A172 (cell line): ENCODE measurements around the gene PCNX2. TPM values are rescaled to one million over a fixed set of nuclear protein-coding genes. Genes with fewer than 3 reads are reported as not detected.
"Not testable (repeated sequence)": the region's sequence is repeated elsewhere in the genome, so short reads cannot be mapped to it uniquely, and the experiment has no call there.

Source experiments
- DNase-seq: peaks from one replicate; pipeline ENCODE4 v3.0.0-alpha.2; 2015; ENCODE audit warnings: low spot score
- total RNA-seq: library from RNA; depleted of rRNA; stranded (reverse); fragments of >200 nt; shearing (Covaris generic); gene quantifications from 2 replicates; pipeline ENCODE4 v1.2.3, GENCODE V29; 2014

Gene PCNX2
- total RNA-seq, 1 experiment from 2014 or later = 10.5 TPM

DNA sequence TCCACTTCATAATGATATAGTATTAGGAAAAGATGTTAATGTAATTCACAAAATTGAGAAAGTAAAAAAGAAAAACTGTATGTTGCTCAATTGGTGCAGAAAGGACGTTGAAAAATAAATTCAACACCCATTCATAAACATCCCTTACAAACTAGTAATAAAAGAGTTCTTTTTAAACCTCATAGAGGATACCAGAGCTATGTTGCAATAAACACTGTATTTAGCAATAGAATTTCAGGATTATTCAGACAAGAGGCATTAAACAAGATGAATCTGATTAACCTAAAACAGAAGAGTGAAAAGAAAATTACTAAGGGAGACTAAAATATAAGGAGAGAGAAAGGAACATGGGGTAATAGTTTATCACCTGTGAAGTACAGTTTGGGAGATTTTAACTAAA is 190.3 kb downstream of the PCNX2 start:
- DNase-seq = no peak

DNA sequence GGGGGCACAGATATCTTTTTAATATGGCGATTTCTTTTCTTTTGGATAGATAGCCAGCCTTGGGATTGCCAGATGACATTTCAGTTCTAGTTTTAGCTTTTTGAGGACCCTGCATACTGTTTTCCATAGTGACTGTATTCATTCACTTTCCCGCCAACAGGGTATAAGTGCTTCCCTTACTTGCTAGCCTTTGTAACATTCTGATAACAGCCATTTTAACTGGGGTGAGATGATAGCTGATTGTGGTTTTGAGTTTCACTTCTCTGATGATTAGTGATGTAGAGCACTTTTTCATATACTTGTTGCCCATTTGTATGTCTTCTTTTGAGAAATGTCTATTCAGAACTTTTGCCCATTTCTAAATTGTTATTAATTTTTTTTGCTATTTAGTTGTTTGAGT is 193.2 kb downstream of the PCNX2 start:
- DNase-seq = no peak

DNA sequence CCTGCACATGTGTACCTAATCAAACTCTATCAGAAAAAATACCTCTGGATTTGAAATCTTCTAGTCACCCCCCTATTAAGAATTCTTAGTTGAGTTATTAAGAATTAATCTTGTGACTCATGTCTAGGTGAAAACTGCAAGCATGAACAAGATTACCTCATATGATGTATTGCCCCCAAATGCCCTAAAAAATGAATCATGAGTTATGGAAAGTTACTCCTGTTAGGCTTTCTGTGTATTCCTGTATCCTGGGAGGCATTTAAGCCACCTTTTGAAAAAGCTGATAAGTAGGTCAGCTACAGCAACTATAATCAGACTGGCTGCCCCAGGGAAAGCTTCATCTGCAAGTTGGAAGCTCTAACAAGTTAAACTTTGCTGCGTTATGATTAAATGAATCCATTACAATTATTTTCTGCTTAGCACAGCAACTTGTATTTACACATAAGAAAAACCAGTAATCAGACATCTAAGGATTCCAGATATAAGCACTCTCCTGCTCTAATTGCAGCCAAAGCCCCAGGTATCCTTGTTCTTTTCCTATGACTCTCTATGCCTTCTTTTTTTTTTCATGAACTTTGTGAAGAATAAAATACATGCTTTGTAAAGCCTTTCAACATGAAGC is 197.5 kb downstream of the PCNX2 start:
- no peak for DNase-seq

DNA sequence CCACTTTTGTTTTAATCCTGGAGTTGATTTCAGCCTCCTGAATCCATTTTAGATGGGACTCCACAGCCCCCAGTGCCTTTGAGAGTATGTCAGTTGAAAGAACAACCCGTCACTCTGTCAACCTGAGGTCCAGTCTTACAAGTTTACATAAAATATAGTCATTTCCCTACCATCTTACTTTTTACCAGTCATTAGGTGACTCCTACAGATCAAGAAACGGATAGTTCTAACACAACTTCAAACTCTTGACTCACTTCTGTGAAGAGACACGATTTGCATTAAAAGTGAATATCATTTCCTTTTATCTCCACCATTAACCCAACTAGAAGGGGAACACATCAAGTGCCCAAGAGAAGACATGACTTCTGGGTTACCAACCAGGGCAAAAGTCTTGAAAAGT is 198.0 kb downstream of the PCNX2 start:
- DNase-seq = no peak

DNA sequence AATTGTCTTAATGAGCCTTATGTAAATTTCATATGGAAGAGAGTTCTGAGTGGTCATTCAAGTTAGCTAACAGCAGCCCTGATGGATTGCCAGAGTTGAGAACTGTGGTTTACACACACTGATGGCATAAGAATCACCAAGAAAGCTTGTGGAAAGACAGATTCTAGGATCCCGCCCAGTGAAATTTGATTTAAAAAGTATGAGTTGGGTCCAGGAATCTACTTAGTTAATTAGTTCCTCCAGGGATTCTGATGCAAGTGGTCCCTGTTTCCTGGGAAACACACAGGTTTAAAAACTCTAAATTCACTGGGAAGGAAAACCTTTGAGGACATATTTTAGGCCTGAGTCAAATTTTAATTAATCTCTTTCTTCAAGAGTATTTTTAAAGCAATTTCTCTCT is 200.8 kb downstream of the PCNX2 start:
- no peak for DNase-seq

DNA sequence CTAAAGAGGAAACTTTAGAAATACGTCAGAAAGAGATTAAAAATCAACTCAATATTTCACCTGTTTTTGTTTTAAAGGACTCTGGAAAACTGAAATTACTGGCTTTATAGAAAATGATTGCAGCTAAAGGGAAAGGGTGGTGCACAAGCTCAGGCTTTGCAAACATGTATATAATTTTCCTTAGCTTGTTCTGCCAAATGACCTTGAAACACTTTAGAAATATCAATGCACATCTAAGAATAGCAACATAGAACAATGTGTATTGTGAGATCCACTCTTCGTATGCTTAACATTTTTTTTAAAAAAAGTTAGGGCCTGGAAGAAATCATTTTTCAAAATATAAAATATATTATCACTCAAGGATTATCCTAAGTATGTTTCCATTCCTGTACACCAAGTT is 201.3 kb downstream of the PCNX2 start:
- DNase-seq = no peak

DNA sequence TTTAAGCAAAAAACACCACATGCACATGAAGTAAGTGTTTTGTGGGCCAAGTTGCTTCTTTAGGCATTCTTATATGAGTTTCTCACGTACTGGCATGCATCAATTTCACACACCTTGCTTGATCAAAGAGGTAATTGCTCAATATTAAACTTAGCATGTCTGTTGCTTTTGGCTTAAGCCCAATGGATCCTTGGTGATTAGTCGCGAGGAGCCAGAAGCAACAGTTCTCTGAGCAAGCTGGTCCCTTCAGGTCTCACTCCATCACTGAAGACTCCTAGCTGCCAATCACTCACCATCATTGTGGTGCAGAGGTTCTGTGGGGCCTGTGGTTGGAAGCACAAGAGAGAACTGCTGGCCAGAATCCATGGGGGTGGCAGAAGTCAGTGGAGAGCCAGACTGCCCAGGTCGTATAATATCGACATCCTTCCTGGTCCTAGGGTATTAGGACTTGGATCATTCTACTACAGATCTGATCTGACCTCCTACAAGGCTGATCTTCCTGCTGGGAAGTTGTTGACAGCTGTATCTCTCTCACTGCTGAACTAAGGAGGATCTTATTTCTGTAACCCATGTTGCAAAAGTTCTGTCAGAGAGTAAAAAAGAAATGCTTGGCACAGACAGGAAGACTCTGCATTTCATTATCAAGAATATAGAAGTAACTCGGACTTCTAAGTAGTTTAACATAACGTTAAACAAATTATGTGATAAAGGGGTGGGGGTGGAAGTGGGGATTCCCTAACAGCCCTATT is 204.6 kb downstream of the PCNX2 start:
- DNase-seq = no peak

DNA sequence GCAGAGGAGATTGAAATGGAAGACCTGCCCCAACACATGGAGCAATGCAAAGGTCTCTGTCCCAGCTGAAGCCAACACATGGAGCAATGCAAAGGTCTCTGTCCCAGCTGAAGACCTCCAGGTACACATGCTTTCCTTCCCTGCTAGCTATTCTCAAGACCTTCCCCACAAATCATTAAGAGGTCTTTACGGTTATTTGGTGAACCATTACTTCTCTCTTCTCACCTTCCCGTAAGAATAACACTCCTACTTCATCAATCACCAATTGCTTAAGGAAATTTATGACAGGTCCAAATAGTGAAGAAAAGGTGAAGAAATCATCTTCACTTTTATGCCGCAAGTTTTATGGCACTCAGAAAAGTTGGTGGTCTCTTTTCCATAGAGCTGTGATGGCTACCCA is 206.3 kb downstream of the PCNX2 start:
- no peak for DNase-seq

DNA sequence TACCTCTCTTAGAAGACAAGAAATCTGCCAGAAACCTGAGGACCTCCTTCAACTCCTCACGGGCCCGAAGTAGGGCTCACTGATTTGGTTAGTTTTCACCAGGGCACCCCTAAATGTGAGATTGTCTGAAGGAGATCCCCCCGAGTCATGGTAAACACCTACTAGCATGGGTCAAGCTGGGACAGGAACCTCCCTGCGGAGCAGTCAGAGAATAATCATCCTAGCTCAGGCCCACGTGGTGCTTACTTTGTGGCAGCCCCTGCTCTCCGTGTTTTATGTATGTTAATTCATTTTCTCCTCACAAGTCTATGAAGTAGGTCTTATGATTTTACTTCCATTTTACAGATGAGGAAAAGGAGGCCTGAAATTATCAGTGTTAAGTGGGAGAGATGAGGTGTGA is 206.9 kb downstream of the PCNX2 start:
- DNase-seq = no peak

DNA sequence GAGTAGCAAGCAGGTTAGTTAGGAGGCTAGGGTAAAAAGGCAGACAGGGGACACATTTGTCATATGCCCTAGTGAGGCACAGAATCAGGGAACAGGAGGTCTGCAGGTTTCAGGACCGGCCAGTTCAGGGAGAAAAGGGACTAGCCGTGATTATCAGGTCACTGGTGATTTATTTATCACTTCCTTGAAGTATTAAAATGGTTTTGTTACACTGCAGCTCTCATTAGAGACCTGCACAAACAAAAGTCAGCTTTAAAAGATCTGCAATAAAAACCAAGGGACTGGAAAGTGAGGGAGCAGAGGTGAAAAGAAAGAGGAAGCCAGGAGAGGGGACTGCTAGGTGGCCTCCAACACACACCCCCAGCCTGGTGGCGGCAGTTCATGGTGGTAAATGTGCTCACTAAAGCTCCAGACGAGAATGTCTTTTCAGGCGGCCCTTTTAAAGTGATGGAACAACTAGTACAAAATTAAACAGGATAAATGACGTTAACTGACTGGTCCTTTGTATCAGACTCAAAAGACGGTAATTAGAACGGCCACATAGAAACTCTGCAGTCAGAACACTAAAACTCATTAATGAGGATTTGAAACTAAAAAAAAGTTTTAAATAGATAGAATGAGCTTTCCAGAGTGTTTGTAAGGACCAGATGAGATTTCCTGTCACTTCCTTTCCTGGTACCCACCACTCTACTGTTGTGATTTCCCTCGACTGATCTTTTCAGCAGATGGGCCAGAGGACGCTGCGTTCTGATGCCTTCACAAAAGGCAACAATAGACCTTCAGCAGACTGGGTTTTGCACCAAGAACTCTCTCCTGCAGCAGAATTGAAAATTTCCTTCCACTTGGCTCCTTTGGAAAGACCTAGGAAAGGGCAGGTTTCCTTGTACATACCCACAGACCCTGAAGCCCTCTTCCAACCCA is 208.3 kb downstream of the PCNX2 start:
- DNase-seq = no peak

DNA sequence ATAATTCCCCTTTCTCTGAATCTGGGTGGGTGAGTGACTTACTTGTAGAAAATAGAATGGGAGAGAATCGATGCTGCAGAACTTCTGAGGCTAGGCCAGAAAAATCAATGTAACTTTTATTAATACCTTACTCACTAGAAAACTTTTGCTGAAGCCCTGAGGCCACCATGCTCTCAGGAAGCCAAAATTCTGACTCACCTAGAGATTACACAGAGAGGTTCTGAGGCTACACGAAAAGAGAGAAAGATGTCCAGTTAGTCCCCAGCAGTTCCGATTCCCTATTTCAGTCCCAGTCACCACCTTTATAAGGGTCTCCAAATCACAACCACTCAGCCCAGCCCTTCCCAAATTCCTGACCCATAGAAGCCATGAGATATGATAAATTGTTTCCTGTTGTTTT is 210.0 kb downstream of the PCNX2 start:
- DNase-seq = no peak

DNA sequence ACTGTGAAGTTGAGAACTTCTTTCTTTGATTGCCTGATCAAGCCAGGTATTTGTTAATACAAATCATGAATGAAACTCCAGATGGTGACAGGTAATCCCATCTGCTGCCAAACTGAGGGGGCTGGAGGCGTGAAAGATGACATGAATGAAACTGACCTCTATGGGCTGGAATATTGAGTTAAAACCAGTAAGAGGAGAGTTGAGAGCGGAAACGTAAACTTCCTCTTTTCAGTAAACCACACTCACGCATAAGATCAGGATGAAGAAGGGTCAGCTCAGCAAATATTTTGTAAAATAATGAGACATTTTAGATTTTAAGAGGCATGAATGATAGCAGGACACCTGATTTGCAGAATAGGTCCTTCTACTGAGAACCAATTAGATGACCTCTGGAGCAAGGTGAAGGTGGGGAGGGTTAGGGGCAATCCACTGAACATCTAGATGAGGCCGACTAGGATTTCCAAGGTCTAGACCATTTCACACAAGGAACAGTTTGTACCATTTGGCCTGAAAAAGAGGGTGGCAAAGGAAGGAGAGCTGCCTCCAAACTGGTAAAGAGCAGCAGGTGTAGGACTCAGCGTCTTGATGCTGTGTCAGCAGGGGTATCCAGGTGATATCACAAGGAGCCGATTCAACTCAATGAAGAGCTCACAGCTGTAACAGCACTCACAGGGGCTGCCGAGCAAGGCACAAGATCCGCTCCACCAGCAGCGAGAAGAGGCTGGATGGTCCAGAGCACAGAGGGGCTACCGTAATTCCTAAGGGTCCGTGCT is 212.6 kb downstream of the PCNX2 start:
- DNase-seq = no peak

DNA sequence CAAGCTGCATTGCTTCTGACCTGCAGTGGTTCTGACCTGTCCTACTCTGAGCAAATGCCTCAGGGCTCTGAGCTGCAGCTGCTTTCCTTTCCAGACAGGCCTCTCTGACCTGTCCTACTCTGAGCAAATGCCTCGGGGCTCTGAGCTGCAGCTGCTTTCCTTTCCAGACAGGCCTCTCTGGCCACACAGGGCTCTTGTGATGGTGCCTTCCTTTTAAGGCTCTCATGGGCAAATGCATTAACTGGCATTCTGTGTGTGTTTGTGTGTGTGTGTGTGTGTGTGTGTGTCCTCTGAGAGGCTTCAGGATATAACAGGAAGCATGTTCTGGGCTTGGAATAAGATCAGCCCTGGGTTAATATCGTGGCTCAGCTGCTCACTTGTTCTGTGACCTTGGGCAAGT is 213.8 kb downstream of the PCNX2 start:
- no peak for DNase-seq

DNA sequence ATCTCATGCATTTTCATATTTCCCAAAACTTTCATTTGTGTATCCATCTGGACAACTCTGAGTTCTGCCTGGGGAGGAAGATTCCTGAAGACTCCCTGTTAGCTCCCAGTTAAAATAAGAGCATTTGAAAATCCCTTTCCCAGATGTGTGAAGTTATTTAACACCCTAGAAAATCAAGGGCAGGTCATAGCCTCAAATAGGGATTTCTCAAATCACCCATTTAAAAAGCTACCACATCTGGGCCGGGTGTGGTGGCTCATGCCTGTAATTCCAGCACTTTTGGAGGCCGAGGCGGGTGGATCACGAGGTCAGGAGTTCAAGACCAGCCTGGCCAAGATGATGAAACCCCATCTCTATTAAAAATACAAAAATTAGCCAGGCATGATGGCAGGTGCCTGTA is 214.7 kb downstream of the PCNX2 start:
- DNase-seq = not testable (repeated sequence)

DNA sequence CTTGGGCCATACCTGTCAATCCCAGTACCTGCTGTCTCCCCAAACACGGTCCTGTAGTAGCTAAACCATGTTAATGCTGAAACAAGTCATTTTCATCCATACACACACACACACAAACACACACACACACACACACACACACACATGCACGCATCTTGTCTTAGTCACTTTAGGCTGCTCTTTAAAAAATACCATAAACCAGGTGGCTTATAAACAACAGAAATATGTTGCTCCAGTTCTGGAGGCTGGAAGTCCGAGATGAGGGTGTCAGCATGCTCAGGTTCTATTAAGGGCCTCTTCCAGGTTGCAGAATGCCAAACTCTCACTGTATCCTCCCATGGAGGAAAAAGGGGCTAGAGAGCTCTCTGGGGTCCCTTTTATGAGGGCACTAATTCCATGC is 215.2 kb downstream of the PCNX2 start:
- no peak for DNase-seq

DNA sequence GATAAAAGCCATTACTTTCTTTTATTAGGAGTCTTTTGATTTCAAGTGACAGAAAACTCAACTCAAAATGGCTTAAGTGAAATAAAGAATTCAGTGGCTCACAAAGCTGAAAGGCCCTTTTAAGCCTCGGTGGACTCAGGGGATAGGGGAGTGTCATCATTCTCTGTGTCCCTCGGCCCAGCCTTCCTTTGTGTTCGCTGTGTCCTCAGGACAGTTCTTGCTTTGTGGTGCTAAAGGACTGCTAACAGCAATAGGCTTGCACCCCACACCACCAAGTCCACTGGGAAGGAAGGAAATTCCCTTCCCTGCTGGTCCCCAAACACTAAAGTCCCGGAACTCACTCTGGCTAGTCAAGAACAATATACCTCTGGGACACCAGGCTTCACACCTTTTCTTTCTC is 216.0 kb downstream of the PCNX2 start:
- DNase-seq = no peak

DNA sequence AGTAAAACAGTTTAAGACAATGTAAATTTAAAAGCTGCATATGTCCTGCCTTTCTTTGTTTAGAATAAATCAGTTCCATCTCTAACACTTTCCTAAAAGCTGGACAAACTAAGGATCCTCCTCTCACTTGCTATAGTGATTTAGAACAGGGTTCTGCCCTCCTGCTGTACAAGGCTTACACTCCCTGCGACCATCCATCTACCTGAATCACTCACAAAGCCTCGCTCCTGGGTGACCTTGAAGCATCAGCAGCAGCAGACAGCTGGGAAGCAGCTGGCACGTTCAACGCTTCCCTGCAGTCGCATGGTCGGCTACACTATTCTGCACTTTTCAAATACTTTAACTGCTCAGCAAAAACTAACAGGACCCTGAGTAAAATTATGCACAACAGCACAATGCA is 217.1 kb downstream of the PCNX2 start:
- no peak for DNase-seq

DNA sequence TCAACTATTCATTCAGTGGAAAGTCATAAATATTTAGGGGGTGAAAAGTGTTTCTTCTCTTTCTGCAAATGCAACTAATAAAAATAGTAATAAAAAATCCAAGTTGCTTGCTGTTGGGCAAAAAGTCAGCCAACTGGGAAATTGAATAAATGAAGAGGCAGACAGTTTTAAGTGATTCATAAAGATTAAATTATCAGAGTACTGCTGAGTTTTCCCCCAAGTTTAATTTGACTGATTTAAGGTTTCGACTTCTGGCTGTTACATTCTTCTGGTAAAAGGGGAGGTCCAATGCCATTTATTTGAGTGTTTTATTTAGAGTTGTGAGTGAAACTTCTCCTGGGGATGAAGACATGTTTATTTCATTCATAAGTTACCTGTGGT is 219.6 kb downstream of the PCNX2 start:
- DNase-seq = no peak

DNA sequence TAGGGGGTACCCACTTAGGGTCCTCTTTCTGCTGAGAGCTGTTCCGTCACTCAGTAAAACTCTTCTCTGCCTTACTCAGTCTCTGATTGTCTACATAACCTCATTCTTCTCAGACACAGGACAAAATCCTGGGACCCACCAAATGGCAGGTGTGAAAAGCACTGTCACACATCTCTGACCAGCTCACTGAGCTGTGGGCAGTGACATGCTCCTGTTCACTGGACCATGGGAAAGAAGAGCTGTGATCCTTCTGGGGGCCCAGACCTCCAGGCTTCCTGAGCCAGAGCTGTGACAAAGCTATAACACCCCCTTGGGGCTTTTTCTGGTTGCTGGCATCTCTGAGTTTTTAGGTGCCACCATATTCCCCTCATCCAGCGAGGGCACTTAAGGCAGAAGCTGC is 229.4 kb downstream of the PCNX2 start:
- no peak for DNase-seq

DNA sequence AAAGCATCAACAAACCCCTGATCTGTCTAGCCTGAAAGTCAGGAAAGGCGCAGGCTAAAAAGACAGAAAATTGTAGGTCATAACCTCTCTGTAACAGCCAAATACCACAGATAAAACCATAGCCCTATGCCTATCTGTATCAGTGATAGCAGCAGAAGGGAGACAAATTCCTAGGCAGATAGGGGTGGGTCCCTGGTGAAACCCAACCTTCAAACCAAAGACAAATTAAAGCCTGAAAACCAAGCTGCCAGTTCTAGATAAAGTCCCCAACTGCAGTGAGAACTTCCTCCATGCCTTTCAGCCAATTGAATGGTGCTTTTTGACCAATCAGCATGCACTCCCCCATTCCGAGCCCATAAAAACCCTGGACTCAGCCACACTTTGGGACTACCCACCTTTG is 229.8 kb downstream of the PCNX2 start:
- DNase-seq = no peak

DNA sequence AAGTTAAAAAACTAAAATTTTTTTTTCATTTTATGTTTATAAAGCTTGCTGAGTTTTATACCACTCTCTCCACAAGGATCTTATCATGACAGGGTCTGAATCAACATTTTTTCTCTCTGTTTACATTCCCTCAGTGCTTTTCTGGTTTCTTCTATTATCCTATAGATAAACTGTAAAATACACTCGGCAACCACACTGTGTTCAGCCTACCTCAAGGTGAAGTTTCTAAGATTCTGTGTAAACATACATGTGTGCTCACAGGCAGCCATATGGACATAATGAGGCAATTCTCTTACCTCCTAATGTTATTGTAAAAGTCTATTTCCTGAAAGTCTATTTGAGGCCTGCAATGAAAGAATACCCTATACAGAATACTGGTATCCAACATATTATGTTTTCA is 230.5 kb downstream of the PCNX2 start:
- no peak for DNase-seq

DNA sequence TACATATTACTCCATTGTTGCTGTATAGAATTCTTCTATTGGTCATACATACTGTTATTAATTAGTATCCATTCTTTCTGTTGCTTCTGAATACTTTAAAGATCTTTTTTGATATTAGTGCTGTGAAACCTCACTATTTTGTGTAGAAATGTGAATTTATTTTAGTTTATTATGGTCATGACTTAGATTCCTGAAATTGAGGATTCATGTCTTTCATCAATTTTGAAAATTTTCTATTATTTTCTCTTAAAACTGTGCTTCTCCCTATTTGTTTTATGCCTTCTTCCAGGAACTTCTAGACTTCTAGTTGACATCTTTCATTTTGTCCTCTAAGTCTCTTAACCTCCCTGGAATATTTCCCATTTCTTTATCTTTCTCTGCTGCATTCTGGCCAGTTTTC is 232.1 kb downstream of the PCNX2 start:
- DNase-seq = no peak
